HG03060 (cell line): ENCODE measurements around the gene IFTAP.
A peak's percentile ranks its signal among the peaks of the same experiment; 100 is the strongest.
"Not testable (repeated sequence)": the region's sequence is repeated elsewhere in the genome, so short reads cannot be mapped to it uniquely, and the experiment has no call there.

ENCODE experiments used
- ATAC-seq: cut with Tn5 transposase; IDR thresholded peaks from one replicate; pipeline ENCODE4 v1.9.1; 2021; ENCODE audit warnings: low read depth, moderate number of reproducible peaks; ENCODE audit not compliant: unreplicated experiment

The IFTAP gene

GRCh38 chr11:36594316-36594989 is at the start of gene IFTAP:
Gene IFTAP (plus strand): TSS chr11:36594502. CDS start chr11:36610104, 15,602 bp downstream.
- ATAC-seq, result no peak

- ATAC-seq, result no peak
These were observed 43.8 kb upstream of the IFTAP start for GRCh38 chr11:36550385-36551115.

GRCh38 chr11:36557390-36557789 is 36.9 kb upstream of the IFTAP start:
- not testable (repeated sequence) for ATAC-seq

- no peak for ATAC-seq
These were observed 36.3 kb upstream of the IFTAP start for GRCh38 chr11:36557991-36558390.

- ATAC-seq, result peak; percentile 98
These were observed 35.5 kb upstream of the IFTAP start for GRCh38 chr11:36558571-36559413.

GRCh38 chr11:36564376-36565030 is 29.8 kb upstream of the IFTAP start:
- ATAC-seq, result no peak

- no peak for ATAC-seq
These were observed 29.2 kb upstream of the IFTAP start for GRCh38 chr11:36565031-36565610.

- no peak for ATAC-seq
These were observed 27.8 kb upstream of the IFTAP start for GRCh38 chr11:36566407-36567053.

- no peak for ATAC-seq
These were observed 26.6 kb upstream of the IFTAP start, which contains the start of gene RAG1 for GRCh38 chr11:36567694-36568093. Gene RAG1 (plus strand): TSS chr11:36568007. CDS start chr11:36573305, 5,298 bp downstream.

GRCh38 chr11:36569095-36569494 is 25.2 kb upstream of the IFTAP start:
- no peak for ATAC-seq

- no peak for ATAC-seq
These were observed 19.8 kb upstream of the IFTAP start for GRCh38 chr11:36574486-36574885.

GRCh38 chr11:36577373-36577772 is 16.9 kb upstream of the IFTAP start:
- no peak for ATAC-seq

GRCh38 chr11:36577859-36578258 is 16.4 kb upstream of the IFTAP start:
- ATAC-seq, result no peak

GRCh38 chr11:36578458-36578857 is 15.8 kb upstream of the IFTAP start:
- no peak for ATAC-seq

- ATAC-seq, result no peak
These were observed 12.8 kb upstream of the IFTAP start for GRCh38 chr11:36581536-36581935.

GRCh38 chr11:36583667-36584066 is 10.6 kb upstream of the IFTAP start:
- no peak for ATAC-seq

GRCh38 chr11:36586543-36586942 is 7.8 kb upstream of the IFTAP start:
- no peak for ATAC-seq

- ATAC-seq, result no peak
These were observed 6.2 kb upstream of the IFTAP start for GRCh38 chr11:36588099-36588498.

- no peak for ATAC-seq
These were observed 3.8 kb upstream of the IFTAP start for GRCh38 chr11:36590513-36590912.

- no peak for ATAC-seq
These were observed 2.9 kb upstream of the IFTAP start for GRCh38 chr11:36591433-36591832.
